Left renal pelvis (tissue), 4 donors: Measurements from ENCODE around the gene DSCAML1. TPM values are rescaled to one million over a fixed set of nuclear protein-coding genes. Genes with fewer than 3 reads are reported as not detected.

Experiments
- DNase-seq, 4 donors: peaks; one replicate each; pipeline ENCODE4 v3.0.0-alpha.2; 2013; ENCODE audit warnings: low read depth in 4 of 4, low spot score in 3 of 4
- polyA plus RNA-seq, 4 donors: library from polyadenylated mRNA; unstranded; fragments of 120-200 nt; gene quantifications; one replicate each; pipeline ENCODE4 v1.2.1, GENCODE V29; 2013; ENCODE audit not compliant: insufficient read length in 4 of 4

DSCAML1 gene
- polyA plus RNA-seq, 4 donors = 0.25 to 3.4 (median 1.9) TPM

- no peak for DNase-seq
These were observed 153.3 kb downstream of the DSCAML1 start for GRCh38 chr11:117643606-117644300.

DNA sequence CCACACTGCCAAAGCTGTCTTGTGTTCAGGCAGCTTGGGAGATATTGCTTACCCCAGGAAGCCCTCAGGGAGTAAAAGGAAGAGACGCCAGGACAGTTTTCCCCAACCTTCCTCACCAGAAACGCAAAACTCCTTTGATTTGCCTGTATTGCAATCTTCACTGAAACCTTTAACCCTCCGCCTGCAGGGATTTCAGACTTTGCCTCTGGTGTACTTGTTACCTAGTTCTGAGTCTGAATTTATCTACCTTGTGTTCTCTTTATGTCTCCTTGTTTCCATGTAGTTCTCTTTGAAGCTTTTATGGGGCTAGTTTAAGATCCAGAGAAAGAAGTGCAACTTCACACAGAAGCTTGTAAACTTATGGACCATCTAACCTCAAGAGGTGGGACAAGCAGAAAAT, 154.2 kb downstream of the DSCAML1 start:
- DNase-seq = no peak

DNA sequence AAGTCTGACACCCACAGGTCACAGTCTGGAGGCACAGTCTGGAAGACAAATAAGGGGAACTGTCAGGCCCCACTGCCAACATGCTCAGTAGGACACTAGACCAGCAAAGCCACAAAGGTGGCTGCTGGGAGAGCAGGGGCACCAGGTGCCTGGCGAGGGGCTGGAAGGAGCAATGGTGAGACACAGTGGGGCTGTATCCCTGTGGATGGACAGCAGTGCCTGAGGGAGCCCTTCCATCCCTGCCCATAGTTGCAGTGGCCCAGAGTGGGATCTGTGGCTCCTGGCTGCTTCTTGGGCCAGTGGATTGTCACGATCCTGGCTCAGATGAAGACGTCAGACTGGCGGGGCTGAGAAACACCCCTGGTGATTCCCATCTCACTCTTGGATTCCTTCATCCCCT, 154.6 kb downstream of the DSCAML1 start:
- DNase-seq = no peak

GRCh38 chr11:117641008-117641915, 155.8 kb downstream of the DSCAML1 start:
- no peak for DNase-seq

- DNase-seq = no peak
These were observed 157.0 kb downstream of the DSCAML1 start for GRCh38 chr11:117640041-117640440.

- DNase-seq = no peak
These were observed 157.4 kb downstream of the DSCAML1 start for GRCh38 chr11:117639601-117640000.

- no peak for DNase-seq
These were observed 158.0 kb downstream of the DSCAML1 start for GRCh38 chr11:117638911-117639543.

DNA sequence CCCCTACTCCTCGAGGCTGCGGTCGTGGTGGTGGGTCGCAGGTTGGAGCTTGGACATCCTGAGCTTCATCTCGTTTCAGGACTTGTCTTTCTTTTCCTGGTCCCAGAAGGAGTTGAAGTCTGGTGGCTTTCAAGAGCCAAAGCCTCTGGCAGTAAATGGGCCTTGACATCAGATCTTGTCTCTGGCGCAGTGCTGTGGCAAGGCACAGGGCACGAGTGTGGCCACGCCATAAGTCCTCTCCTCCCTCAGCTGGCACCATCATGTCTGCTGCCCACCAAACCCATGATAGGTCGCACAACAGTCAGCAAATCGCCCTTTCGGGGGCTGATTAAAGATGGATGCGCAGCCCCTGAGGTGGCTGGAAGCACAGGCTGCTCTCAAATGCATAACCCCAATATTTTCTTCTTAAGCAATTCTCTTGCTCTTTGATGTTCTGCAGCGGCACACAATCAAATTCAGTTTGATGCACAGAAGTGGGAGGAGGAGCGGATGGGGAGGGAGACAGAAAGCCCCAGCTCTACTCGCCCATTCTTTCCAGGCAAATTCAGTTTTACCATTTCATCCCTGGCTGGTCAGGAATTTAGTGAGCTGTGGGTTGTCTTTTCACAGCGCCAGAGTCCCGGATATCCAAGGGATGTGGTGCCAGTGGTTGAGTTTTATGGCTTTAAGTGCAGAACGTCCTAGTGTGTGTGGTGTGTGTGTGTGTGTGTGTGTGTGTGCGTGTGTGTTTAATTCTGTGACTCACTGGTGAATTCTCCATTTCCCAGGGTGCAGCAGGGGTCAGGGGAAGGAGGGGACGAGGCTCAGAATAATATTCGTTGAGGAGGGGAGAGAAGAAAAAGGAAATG, 162.0 kb downstream of the DSCAML1 start:
- peak in 1 of 4 donors; percentile 35 for DNase-seq

DNA sequence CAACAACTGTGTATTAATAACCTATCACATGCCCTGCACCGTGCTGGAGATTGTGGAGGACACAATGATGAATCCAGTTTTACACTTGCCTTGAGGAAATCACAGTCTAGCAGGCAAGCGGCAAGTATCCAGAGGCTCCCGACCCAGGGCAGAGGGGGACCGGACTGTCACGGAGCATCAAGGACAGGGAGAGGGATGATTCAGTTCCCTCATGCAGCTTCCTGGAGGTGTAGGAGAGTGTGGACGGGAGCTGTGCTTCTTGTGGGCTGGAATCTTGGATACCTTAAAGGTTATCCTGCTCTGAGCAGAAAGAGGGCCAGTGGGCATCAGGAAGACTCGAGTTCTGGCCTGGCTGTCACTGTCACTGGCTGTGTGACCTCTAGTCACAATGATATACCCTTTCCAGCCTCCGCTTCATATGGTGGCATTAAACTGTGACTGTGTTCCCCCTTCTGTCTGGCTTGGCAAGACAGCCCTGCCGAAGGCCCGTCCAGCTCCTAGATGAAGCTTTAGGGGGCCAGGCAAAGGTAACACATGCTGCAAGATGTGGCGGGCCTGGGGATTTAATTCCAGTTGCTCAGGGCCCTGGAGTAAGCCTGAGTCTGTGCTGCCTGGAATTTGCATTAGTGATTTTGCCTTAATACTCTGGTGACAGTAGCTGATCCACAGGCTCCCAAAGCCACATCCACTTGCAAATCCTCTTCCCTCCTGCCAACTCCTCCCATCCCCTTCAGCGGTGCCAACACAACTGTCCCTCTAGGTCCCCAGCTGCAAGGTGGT, 162.8 kb downstream of the DSCAML1 start:
- DNase-seq = no peak

- DNase-seq = no peak
These were observed 163.7 kb downstream of the DSCAML1 start for GRCh38 chr11:117633186-117633754.

DNA sequence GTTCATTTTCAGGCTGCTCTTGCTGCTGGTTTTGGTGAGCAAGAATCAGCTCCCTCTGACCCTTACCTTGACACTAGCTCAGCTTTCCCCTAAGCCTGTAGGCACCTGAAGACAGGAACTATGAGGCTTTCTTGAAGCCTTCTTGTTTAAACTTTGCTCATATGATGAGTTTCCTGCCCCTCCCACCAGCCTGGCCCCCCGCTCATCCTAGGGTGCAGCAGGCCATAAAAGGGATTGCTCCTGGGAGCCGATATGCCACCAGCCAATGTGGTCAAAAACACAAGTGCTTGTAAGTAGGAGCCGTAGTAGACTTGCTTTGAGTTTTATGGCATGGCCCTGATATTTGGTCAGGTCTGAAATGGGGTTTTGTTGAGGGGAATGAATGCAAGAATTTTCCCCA, 164.7 kb downstream of the DSCAML1 start:
- DNase-seq = no peak

GRCh38 chr11:117631336-117632140, 165.5 kb downstream of the DSCAML1 start:
- DNase-seq = no peak

GRCh38 chr11:117629891-117630538, 167.0 kb downstream of the DSCAML1 start:
- no peak for DNase-seq

GRCh38 chr11:117629146-117629545, 167.9 kb downstream of the DSCAML1 start:
- no peak for DNase-seq

DNA sequence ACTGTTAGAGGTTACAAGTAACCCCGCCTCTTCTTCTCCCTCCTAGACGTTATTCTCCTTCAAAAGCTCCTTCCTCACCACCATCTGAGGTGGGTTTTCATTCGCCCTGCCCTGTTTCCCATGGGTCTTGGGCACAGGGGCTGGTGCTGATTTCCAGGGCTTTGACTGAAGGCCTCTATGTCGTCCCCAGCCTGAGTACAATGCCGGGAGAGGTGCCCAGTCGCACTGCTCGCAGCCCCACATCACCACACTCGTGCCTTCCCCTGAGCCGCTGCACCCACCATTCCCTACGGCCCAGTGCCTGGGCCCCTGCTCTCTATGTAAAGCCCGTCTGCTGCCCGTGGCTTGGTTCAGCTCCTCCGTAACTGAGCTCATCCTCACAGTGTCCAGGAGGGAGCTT, 169.8 kb downstream of the DSCAML1 start:
- no peak for DNase-seq

- DNase-seq = no peak
These were observed 170.4 kb downstream of the DSCAML1 start for GRCh38 chr11:117626576-117626975.

GRCh38 chr11:117625237-117625636, 171.8 kb downstream of the DSCAML1 start:
- DNase-seq = no peak

- no peak for DNase-seq
These were observed 173.2 kb downstream of the DSCAML1 start for GRCh38 chr11:117623831-117624271.
